Caco-2 (cell line): ENCODE results near the gene DERA. TPM values are rescaled to one million over a fixed set of nuclear protein-coding genes. Genes with fewer than 3 reads are reported as not detected.
A peak's percentile ranks its signal among the peaks of the same experiment; 100 is the strongest.
"Not testable (repeated sequence)": the region's sequence is repeated elsewhere in the genome, so short reads cannot be mapped to it uniquely, and the experiment has no call there.

Experiments
- BruUV-seq: library from RNA; stranded (reverse); fragments of 400-500 nt; replicated peaks from 2 replicates; lab custom pipeline; 2021; lab: Mats Ljungman, UMichigan
- CTCF ChIA-PET: fragments of 300-600 bp; sonication (Branson Sonifier 250); formaldehyde crosslinking; loops from one replicate; lab custom pipeline; 2022; ENCODE audit warnings: antibody characterized with exemption; lab: Charles Lee
- POLR2A ChIA-PET: fragments of 300-600 bp; sonication (Branson Sonifier 250); formaldehyde crosslinking; loops from one replicate; lab custom pipeline; 2022; ENCODE audit warnings: antibody characterized with exemption; lab: Charles Lee
- DNase-seq, 2 experiments: peaks; one replicate each; pipeline versions ENCODE4 v3.0.0 to v3.0.0-alpha.2; 2020 to 2022
- H3K27me3 ChIP-seq: replicated peaks from 2 replicates; pipeline ENCODE4 v1.6.0; 2011; ENCODE audit warnings: low read length; ENCODE audit not compliant: control insufficient read depth, insufficient read depth
- H3K36me3 ChIP-seq: 2 replicates; pipeline ENCODE4 v1.5.1; 2011; ENCODE audit warnings: low read length; ENCODE audit not compliant: control insufficient read depth, insufficient read depth
- H3K4me1 ChIP-seq: fragments of 250-450 bp; sonication (Bioruptor Pico); 2 replicates; pipeline ENCODE4 v1.5.1; 2020; ENCODE audit warnings: mild to moderate bottlenecking
- H3K4me3 ChIP-seq: 2 replicates; pipeline ENCODE4 v1.5.1; 2011; ENCODE audit warnings: low read depth, mild to moderate bottlenecking, control low read depth, low read length
- H3K9me3 ChIP-seq: fragments of 250-450 bp; sonication (Bioruptor Pico); 2 replicates; pipeline ENCODE4 v1.5.1; 2020; ENCODE audit warnings: mild to moderate bottlenecking, moderate library complexity
- H3K27ac Mint-ChIP-seq: one replicate; pipeline ENCODE4 v1.8.0; 2022; ENCODE audit warnings: mixed read lengths; ENCODE audit not compliant: unreplicated experiment
- H3K27me3 Mint-ChIP-seq: one replicate; pipeline ENCODE4 v1.8.0; 2022; ENCODE audit warnings: mixed read lengths; ENCODE audit not compliant: insufficient read depth, unreplicated experiment
- H3K36me3 Mint-ChIP-seq: one replicate; pipeline ENCODE4 v1.8.0; 2022; ENCODE audit warnings: mild to moderate bottlenecking, mixed read lengths; ENCODE audit not compliant: insufficient read depth, unreplicated experiment
- H3K4me1 Mint-ChIP-seq: one replicate; pipeline ENCODE4 v1.8.0; 2022; ENCODE audit warnings: low read depth, mixed read lengths; ENCODE audit not compliant: unreplicated experiment
- H3K4me3 Mint-ChIP-seq: one replicate; pipeline ENCODE4 v1.8.0; 2022; ENCODE audit warnings: mild to moderate bottlenecking, moderate library complexity, mixed read lengths; ENCODE audit not compliant: unreplicated experiment
- H3K9me3 Mint-ChIP-seq: one replicate; pipeline ENCODE4 v1.8.0; 2022; ENCODE audit warnings: mixed read lengths; ENCODE audit not compliant: unreplicated experiment
- CTCF ChIP-seq, 2 experiments: fragments of 200-600 bp in 1 of 2; IDR thresholded peaks; 1 replicate in 1 of 2; 2 replicates in 1 of 2; pipeline versions ENCODE4 v1.5.1 to v1.8.0; 2011 to 2022; ENCODE audit warnings: antibody characterized with exemption in 1 of 2, control low read depth in 1 of 2, inconsistent platforms in 1 of 2, low read depth in 1 of 2, low read length in 1 of 2, mild to moderate bottlenecking in 1 of 2, moderate library complexity in 1 of 2; ENCODE audit not compliant: insufficient read depth in 1 of 2, severe bottlenecking in 1 of 2, unreplicated experiment in 1 of 2
- intact Hi-C: fragments of 100-400 bp; cut with micrococcal nuclease; formaldehyde crosslinking; loops from one replicate; pipeline ENCODE4 v1.10.0; 2022; ENCODE audit not compliant: unreplicated experiment
- total RNA-seq: library from RNA; stranded (reverse); gene quantifications from 2 replicates; pipeline ENCODE4 v1.2.3, GENCODE V29; 2022

DERA gene
- total RNA-seq, 1 experiment from 2014 or later = 86.4 TPM

GRCh38 chr12:15904378-15904920 is 6.7 kb upstream of the DERA start:
- Histone ChIP-seq H3K27me3 (no peaks in the 10 kb centered on the region), H3K4me1 (peaks cover 5% of the 10 kb centered on the region), H3K36me3 (peaks cover 1% of the 10 kb centered on the region; the same call in 1 of the 2 replicates), H3K9me3 (no peaks in the 10 kb centered on the region), H3K4me3 (no peak overlapping the region)
- intact Hi-C loops = no loop called here
- Mint-ChIP-seq H3K9me3 (no peaks in the 10 kb centered on the region), H3K4me3 (no peak overlapping the region), H3K4me1 (no peaks in the 10 kb centered on the region), H3K27me3 (no peaks in the 10 kb centered on the region), H3K27ac (no peak overlapping the region), H3K36me3 (peaks cover 54% of the 10 kb centered on the region)
- no TSS peak for BruUV-seq
- no peak for TF ChIP-seq CTCF (IDR thresholded peaks at IDR 0.05; ENCODE audit: insufficient read depth in 1 of 2, low read depth in 1 of 2, low read length in 1 of 2, severe bottlenecking in 1 of 2, unreplicated experiment in 1 of 2)
- CTCF ChIA-PET = interaction anchor here (1.3 kb wide), 1 partner anchor 21 kb away, joined by 3 read pairs; no protein-coding TSS in a partner anchor
- no peak for DNase-seq
- POLR2A ChIA-PET = no interaction called here

GRCh38 chr12:15910468-15910863 is 666 bp upstream of the DERA start:
- BruUV-seq = no TSS peak
- intact Hi-C loops = loop anchor here (2.0 to 10.0 kb wide), 3 partner anchors 16 to 434 kb away; partner anchors contain the start of gene MGST1
- Mint-ChIP-seq H3K9me3 (no peaks in the 10 kb centered on the region), H3K27ac (peak overlapping the region; percentile 93), H3K36me3 (peaks cover 13% of the 10 kb centered on the region), H3K4me1 (no peaks in the 10 kb centered on the region), H3K4me3 (peak overlapping the region; percentile 88), H3K27me3 (no peaks in the 10 kb centered on the region)
- peaks cover 22% of the 10 kb centered on the region for H3K4me1 ChIP-seq
- peak overlapping the region; percentile 87 for H3K4me3 ChIP-seq
- no peaks in the 10 kb centered on the region for H3K36me3 ChIP-seq
- H3K9me3 ChIP-seq = no peaks in the 10 kb centered on the region
- ChIA-PET CTCF (interaction anchor here (0.6 to 2.4 kb wide), 2 partner anchors 11 to 46 kb away, joined by 4 to 17 read pairs; no protein-coding TSS in a partner anchor), POLR2A (interaction anchor here (0.6 to 1.7 kb wide), 5 partner anchors 14 to 1107 kb away, joined by 3 to 9 read pairs (median 4); partner anchors contain the start of genes C12orf60 and WBP11)
- no peaks in the 10 kb centered on the region for H3K27me3 ChIP-seq
- TF ChIP-seq CTCF (IDR thresholded peaks at IDR 0.05; ENCODE audit: insufficient read depth in 1 of 2, low read depth in 1 of 2, low read length in 1 of 2, severe bottlenecking in 1 of 2, unreplicated experiment in 1 of 2) = no peak
- no peak for DNase-seq

DNA sequence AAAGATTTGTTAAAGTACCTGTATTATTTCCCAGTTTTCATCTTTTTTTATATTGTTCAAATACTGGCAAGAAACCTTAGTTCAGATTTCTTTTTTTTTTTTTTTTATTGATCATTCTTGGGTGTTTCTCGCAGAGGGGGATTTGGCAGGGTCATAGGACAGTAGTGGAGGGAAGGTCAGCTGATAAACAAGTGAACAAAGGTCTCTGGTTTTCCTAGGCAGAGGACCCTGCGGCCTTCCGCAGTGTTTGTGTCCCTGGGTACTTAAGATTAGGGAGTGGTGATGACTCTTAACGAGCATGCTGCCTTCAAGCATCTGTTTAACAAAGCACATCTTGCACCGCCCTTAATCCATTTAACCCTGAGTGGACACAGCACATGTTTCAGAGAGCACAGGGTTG is 799 bp downstream of the DERA start:
- not testable (repeated sequence) for H3K9me3 ChIP-seq, H3K27me3 ChIP-seq, H3K27me3 Mint-ChIP-seq, H3K9me3 Mint-ChIP-seq, H3K36me3 ChIP-seq, H3K4me1 Mint-ChIP-seq
- ChIA-PET POLR2A (interaction anchor here (1.7 kb wide), 1 partner anchor 1108 kb away, joined by 6 read pairs; the partner anchor contains the start of genes C12orf60 and WBP11), CTCF (interaction anchor here (1.1 to 2.4 kb wide), 2 partner anchors 13 to 64 kb away, joined by 4 to 17 read pairs; no protein-coding TSS in a partner anchor)
- peaks cover 13% of the 10 kb centered on the region for H3K36me3 Mint-ChIP-seq
- intact Hi-C loops = loop anchor here (1.0 to 10.0 kb wide), 6 partner anchors 13 to 433 kb away; partner anchors contain the start of genes MGST1 and STRAP
- H3K4me3 ChIP-seq = peak overlapping the region; percentile 87
- H3K27ac Mint-ChIP-seq = peak overlapping the region; percentile 93
- peak overlapping the region; percentile 88 for H3K4me3 Mint-ChIP-seq
- peak in 1 of 2 experiments; percentile 42 for DNase-seq
- TSS peak; percentile 46 for BruUV-seq
- H3K4me1 ChIP-seq = peaks cover 22% of the 10 kb centered on the region

DNA sequence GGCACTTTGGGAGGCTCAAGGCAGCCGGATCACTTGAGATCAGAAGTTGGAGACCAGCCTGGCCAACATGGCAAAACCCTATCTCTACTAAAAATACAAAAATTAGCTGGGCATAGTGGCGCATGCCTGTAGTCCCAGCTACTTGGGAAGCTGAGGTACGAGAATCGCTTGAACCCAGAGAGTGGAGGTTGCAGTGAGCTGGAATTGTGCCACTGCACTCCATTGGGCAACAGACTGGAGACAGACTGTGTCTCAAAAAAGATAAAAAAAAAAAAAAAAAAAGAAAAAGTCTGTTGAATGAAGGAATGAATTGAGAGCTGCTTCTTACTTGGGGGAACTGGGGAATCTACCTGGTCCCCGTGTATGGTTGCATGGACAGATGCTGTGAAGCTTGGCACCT is 3.0 kb downstream of the DERA start:
- DNase-seq, H3K27me3 ChIP-seq, CTCF ChIA-PET, H3K4me3 Mint-ChIP-seq, H3K4me3 ChIP-seq, BruUV-seq, H3K36me3 ChIP-seq, H3K27ac Mint-ChIP-seq, H3K27me3 Mint-ChIP-seq, H3K4me1 Mint-ChIP-seq, H3K9me3 Mint-ChIP-seq, H3K9me3 ChIP-seq: not testable (repeated sequence)
- H3K36me3 Mint-ChIP-seq = peaks cover 21% of the 10 kb centered on the region
- intact Hi-C loops = loop anchor here (5.0 to 10.0 kb wide), 2 partner anchors 118 to 431 kb away; partner anchors contain the start of gene MGST1
- POLR2A ChIA-PET = interaction anchor here (0.6 kb wide), 1 partner anchor 15 kb away, joined by 5 read pairs; no protein-coding TSS in a partner anchor
- H3K4me1 ChIP-seq = peaks cover 17% of the 10 kb centered on the region
